Cardiac fibroblast (primary cell): Measurements from ENCODE around the gene PHACTR1.

ENCODE experiments used
- DNase-seq, 2 donors: peaks; one replicate each; pipeline versions ENCODE4 v3.0.0 to v3.0.0-alpha.2; 2010; ENCODE audit warnings: low read depth in 2 of 2
- H3K4me3 ChIP-seq, 2 donors: replicated peaks in 1 of 2; 1 replicate in 1 of 2; 2 replicates in 1 of 2; pipeline ENCODE4 v1.5.1; 2011; ENCODE audit warnings: low read depth in 2 of 2, low read length in 2 of 2, mild to moderate bottlenecking in 2 of 2, moderate library complexity in 1 of 2
- TF ChIP-seq, protein P1 (sequence below): IDR thresholded peaks from one replicate; pipeline ENCODE4 v1.5.1; 2011; ENCODE audit warnings: low read depth, mild to moderate bottlenecking, low read length, inconsistent platforms

Gene PHACTR1

DNA sequence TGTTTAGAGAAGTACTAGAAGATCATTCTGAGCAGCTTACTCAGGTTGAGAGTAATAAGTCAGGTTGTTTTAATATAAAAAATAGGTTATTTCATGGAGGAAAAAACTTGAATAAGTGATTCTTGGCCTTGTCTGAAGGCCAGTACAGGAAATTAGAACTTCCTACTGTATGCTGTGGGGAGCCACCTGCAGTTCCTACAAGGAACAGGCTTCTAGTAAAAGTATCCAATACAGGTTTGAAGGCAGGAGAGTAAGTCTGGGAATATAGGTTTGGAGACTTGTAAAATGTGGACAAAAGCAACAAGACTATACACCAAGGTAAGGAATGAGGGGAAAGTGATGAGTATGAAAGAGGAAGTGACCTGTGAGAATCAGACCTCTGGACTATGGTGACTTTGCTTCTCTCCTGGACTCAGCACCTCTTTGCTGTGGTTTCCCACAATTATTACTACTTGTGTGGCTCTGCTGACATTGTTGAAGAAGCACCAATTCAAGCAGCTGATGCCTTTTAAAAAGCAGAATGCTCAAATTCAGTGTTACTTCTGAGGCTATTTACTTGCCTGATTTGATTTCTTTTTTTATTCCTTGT is 333.2 kb downstream of the PHACTR1 start:
- TF ChIP-seq, protein P1, sequence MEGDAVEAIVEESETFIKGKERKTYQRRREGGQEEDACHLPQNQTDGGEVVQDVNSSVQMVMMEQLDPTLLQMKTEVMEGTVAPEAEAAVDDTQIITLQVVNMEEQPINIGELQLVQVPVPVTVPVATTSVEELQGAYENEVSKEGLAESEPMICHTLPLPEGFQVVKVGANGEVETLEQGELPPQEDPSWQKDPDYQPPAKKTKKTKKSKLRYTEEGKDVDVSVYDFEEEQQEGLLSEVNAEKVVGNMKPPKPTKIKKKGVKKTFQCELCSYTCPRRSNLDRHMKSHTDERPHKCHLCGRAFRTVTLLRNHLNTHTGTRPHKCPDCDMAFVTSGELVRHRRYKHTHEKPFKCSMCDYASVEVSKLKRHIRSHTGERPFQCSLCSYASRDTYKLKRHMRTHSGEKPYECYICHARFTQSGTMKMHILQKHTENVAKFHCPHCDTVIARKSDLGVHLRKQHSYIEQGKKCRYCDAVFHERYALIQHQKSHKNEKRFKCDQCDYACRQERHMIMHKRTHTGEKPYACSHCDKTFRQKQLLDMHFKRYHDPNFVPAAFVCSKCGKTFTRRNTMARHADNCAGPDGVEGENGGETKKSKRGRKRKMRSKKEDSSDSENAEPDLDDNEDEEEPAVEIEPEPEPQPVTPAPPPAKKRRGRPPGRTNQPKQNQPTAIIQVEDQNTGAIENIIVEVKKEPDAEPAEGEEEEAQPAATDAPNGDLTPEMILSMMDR, result no peak
- H3K4me3 ChIP-seq, result no peak overlapping the region
- DNase-seq, result no peak

DNA sequence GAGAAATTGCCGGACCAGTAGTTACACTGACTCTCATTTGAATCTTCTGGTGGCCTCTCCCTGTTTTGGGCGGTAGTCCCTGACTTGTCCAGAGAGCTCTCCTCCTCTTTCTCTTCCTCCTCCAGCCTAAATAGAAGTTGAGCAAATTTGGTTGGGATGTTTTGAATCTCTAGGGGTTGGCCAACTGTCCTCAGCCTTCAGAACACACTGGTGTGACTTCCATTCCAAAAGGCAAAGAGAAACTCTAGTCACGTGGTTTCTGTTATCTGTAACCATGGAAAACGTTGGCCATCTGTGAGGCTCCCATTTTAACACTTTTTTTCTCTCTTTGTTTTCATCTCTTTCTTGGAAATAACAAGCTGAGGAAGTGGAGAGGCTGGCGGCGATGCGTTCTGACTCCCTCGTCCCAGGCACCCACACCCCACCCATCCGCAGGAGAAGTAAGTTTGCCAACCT is 336.5 kb downstream of the PHACTR1 start:
- no peak overlapping the region for H3K4me3 ChIP-seq
- TF ChIP-seq, protein P1, result no peak
- DNase-seq, result peak; percentile 7 to 13

DNA sequence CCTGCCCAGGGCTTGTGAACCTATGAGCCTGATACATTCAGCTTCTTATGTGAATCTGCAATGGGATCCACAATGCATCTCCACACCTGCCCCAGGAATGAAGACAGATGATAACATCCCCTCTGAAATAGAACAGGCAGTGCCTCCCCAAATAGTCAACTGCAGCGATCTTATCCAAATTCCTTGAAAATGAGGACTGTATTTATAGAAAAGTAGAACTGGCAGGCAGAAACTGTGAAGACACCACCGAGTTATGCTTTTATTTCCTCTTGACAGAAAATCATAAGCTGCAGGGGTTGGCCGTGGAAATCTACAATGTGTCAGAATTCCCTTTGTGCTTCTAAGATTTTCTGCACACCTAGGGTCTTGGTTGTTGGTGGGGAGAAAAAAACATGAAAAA is 341.5 kb downstream of the PHACTR1 start:
- TF ChIP-seq, protein P1, result no peak
- H3K4me3 ChIP-seq, result no peak overlapping the region
- no peak for DNase-seq

DNA sequence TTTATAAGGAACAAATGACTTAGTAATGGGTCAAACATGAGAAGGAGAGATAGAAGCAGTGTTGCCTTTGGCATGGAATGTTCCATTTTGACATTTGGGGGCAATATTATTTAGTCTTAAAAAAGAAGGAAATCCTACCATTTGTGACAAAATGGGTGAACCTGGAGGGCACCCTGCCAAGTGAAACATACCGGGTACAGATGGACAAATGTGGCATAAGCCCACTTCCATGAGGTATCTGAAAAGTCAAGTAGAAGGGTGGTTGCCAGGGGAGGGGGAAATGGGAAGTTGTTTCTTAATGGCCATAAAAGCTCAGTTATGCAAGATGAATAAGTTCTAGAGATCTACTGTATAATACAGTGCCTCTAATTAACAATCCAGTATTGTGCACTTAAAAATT is 342.5 kb downstream of the PHACTR1 start:
- no peak overlapping the region for H3K4me3 ChIP-seq
- DNase-seq, result no peak
- TF ChIP-seq, protein P1, result no peak

DNA sequence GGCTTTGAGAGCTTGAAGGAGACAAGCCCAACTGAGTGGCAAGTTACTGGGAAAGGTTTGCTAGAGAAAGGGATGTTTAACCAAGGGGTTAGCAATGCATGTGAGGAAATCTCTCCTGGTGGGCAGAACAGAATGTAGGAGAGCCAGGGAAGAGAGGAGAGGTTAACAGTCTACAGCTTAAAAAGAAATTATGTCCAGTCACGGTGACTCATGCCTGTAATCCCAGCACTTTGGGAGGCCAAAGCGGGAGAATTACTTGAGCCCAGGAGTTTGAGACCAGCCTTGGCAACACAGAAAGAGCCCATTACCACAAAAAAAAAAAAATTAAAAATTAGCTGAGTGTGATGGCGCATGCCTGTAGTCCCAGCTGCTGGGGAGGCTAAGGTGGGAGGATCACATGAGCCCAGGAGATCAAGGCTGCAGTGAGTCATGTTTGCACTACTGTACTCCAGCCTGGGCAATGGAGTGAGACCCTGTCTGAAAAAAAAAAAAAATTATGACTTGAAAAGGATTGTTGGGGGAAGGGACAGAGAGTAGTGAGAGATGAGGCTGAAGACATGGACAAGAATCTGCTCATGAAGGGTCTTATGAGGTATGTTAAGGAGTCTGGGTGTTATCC is 346.8 kb downstream of the PHACTR1 start:
- no peak overlapping the region for H3K4me3 ChIP-seq
- DNase-seq, result no peak
- TF ChIP-seq, protein P1, result no peak

DNA sequence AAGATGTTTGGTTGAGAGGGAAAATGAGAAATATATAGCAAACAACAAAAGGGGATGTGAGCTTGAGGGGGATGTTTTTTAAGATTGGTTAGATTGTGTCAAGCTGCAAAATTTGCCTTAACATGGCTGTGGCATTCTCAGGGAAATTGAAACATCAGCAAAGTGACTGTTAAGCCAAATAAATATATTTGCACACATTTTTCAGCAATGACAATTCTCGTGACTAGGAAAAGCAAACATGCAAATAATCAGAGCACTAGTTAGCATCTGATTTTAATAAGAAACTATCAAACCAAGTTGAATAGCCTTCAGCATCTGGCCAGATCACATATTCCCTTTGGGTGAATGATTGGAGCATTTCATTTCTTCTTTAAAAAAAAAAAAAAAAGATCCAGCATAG is 349.0 kb downstream of the PHACTR1 start:
- DNase-seq, result no peak
- no peak overlapping the region for H3K4me3 ChIP-seq
- TF ChIP-seq, protein P1, result no peak
